HG03108 (cell line): Measurements from ENCODE around the gene ACER3.
"Not testable (repeated sequence)": the region's sequence is repeated elsewhere in the genome, so short reads cannot be mapped to it uniquely, and the experiment has no call there.

Source experiments
- ATAC-seq: cut with Tn5 transposase; IDR thresholded peaks from one replicate; pipeline ENCODE4 v1.9.1; 2021; ENCODE audit warnings: moderate library complexity; ENCODE audit not compliant: unreplicated experiment

The ACER3 gene

DNA sequence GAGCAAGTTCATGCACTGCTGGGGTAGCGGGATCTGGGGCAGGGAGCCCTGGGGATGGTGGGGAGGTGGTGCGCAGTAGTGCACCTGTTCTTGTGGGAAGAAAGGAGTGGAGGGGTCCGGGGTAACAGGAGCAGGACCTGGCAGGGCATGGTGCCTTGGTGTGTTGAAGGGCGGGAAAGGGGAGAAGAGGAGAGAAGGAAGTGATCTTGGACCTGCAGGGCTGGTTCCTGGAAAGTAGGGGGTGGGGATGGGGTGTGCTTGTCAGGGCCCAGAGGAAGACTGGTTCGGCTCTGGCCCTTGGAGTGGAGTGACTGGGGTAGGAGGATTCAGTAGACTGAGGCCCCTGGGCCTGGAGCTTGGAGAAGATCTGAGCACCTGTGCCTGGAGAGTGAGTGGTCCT, 195.2 kb downstream of the ACER3 start:
- no peak for ATAC-seq

DNA sequence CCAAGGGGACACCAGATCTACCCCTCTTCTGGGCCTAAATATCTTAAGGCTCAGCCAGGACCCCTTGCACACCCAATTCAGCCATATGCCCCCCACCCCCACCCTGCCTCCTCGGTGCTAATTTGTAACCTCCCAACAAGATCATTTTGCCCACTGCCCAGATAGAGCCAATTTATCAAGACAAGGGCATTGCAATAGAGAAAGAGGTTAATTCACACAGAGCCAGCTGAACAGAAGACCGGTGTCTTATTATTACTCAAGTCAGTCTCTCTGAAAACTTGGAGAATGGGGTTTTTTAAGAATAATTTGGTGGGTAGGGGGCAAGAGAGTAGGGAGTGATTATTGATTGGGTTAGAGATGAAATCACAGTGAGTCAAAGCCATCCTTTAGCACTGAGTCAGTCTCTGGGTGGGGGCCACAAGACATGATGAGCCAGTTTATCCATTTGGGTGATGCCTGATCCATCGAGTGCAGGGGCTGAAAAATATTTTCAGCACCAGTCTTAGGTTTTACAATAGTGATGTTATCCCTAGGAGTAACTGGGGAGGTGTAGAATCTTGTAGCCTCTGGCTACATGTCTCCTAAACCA, 196.2 kb downstream of the ACER3 start:
- ATAC-seq = no peak

DNA sequence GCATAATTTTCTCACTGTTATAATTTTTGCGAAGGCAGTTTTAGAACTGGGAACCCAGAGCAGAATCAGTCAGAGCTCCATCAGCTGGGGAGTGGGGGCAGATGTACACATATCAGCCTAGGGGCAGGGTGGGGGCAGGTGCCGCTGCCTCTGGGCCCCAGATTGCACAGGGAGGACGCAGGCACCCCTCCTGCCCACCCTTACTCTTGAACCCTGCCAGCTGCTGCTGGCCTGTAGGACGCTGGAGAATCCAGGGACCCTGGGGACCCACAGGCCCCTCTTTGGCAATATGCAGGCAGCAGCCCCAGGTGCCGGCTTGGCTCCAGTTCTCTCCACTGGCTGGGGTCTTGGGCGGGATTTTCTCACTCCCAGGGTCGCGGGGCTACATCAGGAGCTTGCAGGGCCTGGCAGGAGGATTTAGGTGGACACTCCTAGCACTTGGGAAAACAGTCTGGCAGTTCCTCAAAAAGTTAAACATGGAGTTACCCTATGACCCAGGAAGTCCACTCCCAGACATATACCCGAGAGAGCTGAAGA, 197.3 kb downstream of the ACER3 start:
- ATAC-seq = no peak

DNA sequence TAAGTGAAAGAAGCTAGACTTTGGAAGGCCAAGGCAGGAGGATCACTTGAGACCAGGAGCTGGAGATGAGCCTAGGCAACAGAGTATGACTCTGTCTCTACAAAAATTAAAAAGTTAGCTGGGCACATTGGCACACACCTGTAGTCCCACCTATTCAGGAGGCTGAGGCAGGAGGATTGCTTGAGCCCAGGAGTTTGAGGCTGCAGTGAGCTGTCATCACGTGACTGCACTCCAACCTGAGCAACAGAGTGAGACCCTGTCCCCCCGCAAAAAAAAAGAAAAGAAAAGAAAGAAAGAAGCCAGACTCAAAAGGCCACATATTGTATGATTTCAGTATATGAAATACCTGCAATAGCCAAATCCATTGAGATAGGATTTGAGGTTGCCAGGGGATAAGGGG, 198.2 kb downstream of the ACER3 start:
- ATAC-seq = no peak

DNA sequence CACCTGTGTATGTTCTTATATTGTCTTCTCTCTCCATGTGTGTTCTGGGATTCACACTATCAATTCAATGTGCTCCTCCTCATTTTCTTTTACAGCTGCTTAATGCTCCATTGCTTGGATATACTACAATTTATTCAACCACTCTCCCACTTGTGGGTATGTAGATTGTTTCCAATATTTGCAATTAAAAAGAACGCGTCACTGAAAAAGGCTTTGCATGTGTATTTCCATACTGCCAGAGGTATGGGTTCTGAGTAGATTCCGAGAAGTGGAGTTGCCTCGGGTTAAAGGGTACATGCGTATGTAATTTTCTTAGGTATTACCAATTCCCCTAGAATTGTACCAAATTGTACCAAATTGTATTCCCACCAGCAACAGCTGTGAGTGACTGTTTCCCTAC, 199.1 kb downstream of the ACER3 start:
- no peak for ATAC-seq

DNA sequence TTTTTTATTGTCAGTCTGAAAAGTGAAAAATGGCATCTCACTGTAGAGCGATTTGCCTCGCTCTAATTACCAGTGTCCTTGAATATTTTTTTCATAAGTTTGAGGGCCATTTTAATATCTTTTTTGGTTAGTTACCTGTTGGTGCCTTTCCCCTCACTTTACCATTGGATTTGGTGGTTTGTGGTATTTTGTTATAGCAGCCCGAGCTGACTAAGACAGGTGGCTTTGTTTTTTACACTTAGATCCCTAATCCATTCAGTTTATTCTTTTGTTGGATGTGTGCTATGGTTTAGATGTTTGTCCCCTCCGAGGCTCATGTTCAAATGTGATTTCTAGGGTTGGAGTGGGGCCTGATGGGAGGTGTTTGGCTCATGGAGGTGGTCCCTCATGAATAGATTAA, 199.5 kb downstream of the ACER3 start:
- no peak for ATAC-seq

DNA sequence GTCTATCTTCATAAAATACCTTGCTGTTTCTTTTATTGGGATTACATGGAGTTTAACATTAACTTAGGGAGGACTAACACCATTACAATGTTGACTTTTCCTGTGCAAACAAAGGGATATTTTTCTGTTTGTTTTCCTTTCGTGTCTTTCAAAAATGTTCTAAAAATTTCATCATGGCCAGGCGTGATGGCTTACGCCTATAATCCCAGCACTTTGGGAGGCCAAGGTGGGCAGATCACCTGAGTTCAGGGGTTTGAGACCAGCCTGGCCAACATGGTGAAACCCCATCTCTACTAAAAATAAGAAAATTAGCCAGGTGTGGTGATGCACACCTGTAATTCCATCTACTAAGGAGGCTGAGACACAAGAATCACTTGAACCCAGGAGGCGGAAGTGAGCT, 200.5 kb downstream of the ACER3 start:
- ATAC-seq = not testable (repeated sequence)

DNA sequence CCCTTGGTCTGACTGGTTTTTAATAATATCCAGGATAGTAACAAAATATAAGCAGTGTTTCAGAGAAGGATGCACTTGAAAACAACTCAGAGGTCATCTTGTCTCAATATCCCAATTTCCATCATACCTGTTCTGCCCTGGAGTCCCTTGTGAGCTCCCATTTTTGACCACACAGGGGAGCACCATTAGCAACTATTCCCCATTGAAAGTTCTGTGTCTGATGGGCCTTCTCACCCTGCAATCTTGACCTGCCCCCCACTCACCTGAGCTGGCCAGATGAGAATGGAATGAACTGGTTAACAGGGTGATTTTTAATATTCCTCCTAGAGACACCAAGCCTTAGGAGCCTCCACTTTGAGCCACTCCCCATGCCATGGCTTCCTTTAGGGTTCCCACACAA, 202.2 kb downstream of the ACER3 start:
- no peak for ATAC-seq

DNA sequence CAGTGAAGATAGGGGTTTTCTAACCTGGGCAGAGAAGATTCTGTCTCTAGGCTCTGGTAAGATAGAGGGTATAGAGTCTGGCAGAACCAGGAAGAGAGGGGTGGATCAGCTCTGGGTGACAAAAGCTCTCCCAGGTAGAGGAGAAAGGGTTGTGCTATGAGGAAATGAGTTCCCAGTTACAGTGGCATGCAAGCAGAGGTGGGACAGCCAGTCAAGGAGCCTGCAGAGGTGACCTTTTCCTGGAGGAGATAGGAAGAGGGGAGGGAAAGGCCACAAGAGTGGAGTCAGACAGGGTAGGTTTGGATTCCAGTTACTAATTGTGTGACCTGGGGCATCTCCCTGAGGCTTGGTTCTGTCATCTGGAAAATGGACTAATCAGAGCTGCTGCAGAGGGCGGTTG, 202.7 kb downstream of the ACER3 start:
- no peak for ATAC-seq

DNA sequence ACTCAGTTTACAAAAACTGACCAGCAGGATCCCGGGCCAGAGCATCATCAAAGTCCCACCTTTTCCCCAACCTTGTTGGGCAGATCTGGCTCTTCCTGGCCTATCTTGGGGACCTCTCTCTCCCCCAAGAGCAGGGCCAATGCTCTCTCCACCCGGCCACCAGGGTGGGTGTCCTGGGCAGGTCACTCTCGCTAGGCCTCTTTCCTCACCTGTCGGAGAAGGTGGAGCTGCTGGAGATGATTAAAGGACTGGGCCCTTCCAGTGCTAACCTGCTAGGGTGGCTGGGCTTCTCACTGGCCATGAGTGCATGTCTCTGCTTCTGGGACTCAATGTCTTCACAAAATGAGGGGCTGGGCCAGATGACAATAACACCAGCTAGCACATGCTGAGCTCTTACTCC, 203.1 kb downstream of the ACER3 start:
- ATAC-seq = no peak

DNA sequence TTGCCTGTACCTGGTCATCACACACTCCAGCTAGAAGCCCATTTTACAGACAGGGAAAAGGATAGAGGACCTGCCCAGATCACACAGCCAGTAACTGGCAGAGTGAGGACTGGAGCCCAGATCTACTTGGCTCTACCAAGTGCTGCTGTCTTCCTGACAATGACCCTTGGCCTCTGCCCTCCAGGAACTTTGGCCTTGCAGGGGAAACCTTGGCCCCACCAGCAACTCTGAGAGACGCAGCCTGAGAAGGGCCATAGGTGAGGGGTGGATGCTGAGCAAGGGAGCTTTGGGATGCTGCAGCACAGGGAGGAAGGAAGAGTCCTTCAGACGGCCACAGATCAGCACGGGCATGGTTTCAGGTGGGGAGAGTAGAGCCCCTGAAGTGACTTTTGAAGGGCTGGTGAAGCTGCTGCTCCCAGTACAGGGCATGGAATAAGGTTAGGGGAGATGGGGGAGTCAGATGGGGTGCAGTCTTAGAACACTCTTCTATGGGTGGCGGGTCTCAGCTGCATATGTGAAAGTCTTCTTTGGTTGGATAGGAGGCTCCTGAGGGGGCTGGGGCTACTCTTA, 204.0 kb downstream of the ACER3 start:
- no peak for ATAC-seq

DNA sequence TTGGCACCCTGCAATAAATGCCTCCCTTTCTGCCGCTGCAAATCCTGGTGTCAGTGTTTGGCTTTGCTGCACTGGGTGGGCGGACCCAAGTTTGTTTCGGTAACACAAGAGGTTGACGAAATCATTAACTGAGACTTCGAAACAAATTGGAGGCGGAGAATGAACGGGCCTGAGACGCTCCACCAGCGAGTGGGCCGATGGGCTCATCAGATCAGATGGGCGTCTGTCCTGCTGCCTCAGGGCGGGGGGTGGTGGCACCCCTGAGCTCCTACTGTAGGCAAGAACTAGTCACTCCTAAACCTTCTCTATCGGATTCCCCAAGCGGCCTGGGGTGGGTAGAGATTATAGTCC, 205.1 kb downstream of the ACER3 start:
- ATAC-seq = no peak

DNA sequence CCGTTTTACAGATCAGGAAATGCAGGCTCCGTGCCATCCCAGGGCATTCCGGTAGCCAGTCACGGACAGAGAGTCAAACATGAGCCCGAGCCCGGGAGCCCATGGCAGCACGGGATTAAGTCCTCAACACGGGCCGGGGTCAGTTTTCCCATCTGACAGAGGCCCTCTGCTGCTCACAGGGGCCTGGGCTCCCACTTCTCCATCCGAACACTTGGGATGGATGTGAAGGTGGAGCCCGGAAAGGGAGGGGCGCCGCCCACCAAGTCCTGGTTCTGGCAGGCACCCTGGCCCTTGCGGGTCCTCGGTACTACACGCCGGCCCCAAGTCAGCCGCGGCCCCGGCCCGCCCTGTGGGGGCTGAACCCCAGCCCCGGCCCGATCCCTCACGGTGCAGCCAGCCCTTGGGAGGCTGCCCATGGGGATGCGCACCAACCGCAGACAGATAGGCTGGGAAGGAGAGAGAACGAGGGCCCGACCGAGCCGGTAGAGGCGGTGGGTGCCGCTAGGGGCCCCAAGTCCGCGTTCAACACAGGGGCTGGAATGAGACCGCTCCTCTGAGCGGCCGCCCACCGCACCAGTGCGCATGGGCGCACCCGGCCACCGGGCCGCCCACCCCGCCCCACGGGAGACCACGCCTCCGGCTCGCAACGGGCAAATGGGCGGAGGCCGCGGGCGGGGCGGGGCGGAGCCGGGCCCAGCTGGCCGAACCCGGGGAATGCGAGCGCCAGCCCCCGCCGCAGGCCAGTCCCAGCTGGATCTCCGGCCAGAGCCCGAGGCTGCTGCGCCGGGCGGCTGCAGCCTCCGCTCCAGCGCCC, 205.7 kb downstream of the ACER3 start, which contains the start of gene CAPN5:
Gene CAPN5 (plus strand): TSS at position 743 of the 814 bp plus-strand sequence. CDS start 17,916 bp downstream, outside the sequence.
- ATAC-seq = peak; percentile 88

DNA sequence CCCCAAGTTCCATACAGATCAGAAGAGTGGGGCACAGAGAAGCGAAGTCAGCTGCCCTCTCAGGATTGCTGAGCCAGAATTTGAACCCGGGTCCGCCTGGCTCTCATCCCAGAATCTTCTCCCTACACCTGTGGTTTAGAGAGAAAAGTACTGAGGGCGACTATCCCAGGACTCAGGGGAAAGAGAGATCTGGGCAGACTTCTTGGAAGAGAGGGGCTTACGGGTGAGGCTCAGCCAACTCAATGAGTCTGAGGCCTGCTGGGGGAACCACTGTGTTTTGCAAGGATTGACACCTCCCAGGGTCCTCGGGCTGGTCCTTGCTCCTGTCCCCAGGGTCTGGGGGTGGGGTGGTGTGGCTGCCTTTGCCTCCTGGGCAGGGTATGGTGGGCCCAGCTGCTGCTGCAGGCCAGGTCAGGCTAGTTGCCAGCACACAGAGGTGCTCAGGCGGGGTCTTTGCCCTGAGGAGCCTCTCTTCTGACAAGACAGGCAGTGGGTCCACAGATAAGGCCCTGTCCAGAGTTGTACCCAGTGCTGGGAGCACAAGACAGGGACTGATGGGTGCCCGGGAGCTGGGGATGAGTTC, 207.2 kb downstream of the ACER3 start:
- no peak for ATAC-seq

DNA sequence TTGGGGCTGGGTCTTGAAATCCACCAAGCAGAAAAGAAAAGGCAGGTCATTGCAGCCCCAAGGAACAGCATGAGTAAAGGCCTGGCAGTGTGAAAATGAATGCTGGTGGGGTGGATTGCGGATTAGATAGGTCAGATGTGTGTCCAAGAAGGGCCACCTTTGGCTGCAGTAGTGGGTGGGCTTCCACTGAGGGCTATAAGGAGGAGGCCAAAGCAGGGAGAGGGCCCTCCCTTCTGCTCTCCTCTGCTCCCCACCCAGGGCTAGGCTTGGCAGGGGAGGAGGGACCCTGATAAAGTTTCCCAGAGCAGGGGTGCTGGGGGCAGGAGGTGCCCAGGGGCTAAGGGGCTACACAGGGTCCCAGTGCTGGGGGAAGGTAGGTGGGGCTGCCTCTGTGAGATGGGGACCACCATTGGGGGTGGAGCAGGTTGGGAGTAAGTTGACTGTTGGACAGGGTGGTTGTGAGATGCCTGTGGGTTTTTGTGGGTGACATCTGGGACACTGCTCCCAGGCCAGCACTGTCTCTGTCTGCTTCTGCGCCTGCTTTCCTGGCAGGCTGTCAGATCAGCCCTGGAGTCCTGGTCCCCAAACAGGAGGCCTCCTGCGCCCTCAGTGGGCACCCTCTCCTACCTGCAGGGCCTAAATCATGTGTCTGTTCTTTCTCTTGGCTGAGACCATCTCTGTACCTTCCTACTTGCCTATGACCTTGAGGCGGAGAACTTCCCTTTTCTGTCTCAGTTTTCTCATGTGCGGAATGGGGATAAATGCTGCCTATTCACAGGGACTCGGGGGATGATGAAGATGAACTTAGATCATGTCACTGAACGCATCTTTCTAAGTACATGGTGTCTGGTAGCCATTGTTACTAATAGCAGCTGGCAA, 208.0 kb downstream of the ACER3 start:
- ATAC-seq = no peak

DNA sequence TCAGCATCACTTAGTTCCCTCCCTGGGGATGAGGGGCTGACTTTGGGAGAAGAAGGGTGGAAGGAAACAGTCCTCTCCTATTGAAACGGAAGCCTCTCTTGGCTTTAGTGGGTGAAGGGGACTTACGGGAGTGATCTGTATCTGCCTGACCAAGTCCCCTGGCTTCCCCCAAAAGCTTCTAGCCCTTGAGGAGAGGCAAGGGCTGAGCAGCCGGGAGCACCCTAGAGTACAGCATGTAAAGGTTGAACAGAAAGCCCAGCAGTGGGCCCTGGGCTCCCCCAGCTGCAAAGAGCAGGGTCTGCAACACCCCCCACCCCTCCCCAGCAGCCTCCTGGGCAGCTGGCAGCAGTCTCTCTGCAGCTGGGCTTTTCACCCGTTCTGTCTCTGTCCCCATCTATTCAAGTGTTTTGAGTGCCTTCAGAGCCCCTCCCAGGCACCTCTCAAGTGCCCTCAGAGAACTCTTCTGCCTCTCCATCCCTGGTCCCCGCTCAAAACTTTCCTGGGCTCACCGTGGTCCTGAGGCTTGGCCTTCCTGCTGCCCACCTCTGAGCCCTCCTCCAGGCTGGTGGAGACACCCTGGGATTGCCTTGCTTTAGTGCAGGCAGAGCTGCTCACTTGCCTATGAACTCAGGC, 208.7 kb downstream of the ACER3 start:
- ATAC-seq = no peak

DNA sequence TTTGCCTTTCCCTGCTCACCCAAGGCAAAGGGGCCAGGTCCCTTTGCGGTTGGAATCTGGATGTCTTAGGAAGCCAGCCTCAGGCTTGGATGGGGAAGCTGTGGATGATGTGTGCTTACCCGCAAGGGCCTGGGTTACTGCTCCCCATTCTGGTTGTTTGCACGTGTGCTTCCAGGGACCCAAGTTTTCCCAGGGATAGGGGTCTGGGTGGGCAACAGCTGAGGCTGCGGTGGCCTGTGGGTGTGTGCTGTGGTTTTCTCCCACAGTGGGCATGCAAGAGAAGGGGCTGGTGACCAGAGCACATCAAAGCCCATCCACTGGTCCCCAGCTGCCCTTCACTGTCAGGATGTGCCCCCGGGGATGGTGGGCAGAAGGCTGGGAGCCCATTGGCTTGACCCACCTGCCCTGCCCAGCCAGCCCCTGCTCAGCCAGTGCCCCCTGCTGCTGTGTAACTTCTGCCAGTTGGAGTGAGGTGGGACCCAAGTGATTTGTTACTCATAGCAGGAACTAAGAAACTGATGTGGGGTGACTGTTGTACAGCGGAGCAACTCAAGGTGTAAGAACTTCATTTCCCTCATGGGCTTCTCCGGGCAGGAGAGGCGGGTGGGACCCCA, 209.4 kb downstream of the ACER3 start:
- no peak for ATAC-seq

DNA sequence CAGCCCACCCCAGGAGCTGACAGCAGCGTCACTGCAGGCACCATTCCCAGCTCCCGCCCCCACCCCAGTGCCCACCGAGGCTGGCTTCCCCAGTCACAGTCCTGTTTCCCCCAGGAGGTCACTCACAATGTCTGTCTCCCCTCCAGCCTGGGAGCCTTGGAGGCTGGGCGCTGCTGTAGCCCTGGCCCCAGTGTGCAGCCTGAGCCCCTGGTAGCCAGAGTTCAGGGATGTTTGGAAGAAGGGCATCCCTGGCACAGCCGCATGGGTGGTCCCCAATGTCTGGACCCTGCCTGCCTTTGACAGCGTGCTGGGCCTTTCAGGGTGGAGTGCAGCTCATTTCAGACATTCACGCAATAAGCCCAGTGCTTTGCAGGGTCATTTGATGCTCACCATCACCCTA, 210.4 kb downstream of the ACER3 start:
- no peak for ATAC-seq

DNA sequence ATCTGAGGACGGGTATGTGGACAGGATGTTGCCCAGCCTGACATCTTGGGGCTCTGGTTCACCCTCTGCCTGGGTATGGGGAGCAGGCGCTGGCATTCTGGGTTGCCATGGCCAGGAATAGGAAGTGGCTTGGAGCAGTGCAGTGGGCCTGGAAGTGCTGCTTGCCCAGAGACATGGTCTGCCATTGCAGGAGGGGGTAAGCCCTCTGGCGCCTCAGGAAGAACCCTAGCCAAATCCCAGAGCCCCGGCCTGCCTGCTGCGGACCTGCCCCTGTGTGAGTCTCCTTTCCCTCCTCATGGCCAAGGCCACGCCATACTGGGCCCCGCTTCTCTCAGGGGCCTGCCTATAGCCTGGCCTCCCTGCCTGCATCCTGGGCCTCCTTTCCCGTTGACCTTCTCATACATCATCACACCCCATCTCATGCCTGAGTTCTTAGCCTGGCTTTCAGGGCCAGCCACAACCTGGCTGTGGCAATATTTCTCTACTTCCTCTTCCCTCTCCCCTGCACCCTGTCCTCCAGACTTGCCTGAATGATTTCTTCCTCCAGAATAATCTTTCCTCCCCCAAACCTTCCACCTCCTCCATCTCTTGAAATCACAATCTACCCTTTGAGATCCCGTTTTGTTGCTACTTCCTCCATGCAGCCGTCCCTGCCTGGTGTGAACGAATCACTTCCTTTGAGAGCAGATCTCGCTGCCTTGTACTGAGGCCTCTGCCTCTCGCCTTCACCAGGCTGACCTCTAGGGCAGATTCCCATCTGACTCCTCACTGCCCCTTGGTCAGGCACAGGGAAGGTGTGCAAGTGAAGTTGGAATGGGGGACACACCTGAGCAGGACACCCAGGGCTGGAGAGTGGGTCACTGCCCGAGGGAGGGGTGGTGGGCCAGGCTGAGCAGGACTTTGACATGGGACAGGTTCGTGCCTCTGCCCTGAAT, 211.2 kb downstream of the ACER3 start:
- ATAC-seq = no peak
